ENCODE results near the gene OR1N1.

Gene OR1N1, protein sequence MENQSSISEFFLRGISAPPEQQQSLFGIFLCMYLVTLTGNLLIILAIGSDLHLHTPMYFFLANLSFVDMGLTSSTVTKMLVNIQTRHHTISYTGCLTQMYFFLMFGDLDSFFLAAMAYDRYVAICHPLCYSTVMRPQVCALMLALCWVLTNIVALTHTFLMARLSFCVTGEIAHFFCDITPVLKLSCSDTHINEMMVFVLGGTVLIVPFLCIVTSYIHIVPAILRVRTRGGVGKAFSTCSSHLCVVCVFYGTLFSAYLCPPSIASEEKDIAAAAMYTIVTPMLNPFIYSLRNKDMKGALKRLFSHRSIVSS

DNA sequence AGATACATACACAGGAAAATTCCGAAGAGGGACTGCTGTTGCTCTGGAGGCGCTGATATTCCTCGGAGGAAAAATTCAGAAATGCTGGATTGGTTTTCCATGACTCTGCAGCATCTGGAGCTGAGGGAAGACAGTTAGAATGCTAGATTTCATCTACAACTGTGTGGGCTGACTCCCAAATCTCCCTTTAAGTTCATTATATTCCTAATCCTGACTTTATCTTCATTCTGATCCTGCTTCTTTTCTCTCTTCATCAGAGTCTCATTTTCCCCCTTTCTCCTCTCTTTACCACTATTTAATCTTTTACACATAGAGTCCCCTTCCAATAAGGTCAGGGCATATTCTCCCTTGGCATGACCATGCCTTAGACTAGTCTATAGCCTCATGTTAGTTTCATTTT, at the start of gene OR1N1:
OR1N1 (minus strand) TSS at position 101 of the 400 bp plus-strand sequence; CDS start at position 101, 0 bp downstream.
- TF ChIP-seq, protein P1, sequence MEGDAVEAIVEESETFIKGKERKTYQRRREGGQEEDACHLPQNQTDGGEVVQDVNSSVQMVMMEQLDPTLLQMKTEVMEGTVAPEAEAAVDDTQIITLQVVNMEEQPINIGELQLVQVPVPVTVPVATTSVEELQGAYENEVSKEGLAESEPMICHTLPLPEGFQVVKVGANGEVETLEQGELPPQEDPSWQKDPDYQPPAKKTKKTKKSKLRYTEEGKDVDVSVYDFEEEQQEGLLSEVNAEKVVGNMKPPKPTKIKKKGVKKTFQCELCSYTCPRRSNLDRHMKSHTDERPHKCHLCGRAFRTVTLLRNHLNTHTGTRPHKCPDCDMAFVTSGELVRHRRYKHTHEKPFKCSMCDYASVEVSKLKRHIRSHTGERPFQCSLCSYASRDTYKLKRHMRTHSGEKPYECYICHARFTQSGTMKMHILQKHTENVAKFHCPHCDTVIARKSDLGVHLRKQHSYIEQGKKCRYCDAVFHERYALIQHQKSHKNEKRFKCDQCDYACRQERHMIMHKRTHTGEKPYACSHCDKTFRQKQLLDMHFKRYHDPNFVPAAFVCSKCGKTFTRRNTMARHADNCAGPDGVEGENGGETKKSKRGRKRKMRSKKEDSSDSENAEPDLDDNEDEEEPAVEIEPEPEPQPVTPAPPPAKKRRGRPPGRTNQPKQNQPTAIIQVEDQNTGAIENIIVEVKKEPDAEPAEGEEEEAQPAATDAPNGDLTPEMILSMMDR (IDR thresholded peaks at IDR 0.05; ENCODE audit: extremely low read depth, insufficient read depth, missing control alignments) = no peak
- DNase-seq (ENCODE audit: low spot score) = no peak
- in situ Hi-C loops (cut with MboI; ENCODE audit: low pct_unique_long_range_greater_than_20kb, low sequenced_read_pairs, unreplicated experiment) = no loop called here

DNA sequence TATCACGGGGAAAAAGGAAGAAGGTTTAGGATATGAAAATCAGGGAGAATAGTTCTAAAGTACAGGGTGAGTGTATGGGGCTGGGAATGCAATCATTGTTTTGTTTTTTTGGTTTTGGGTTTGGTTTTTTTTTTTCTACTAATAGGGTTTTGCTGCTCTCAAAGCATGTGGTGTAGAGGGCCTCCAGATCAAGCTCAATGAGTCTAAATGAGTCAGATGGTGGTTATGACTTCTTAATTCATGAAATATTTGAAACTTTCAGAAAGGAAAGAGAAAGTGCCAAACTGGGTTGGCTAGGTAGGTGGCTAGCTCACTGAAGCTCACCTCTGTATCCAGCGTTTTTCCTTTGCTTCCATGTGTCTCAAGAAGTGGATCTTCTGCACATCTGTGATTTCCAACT, 45.4 kb upstream of the OR1N1 start:
- DNase-seq (ENCODE audit: low spot score) = no peak
- in situ Hi-C loops (cut with MboI; ENCODE audit: low pct_unique_long_range_greater_than_20kb, low sequenced_read_pairs, unreplicated experiment) = no loop called here
- TF ChIP-seq, protein P1 (IDR thresholded peaks at IDR 0.05; ENCODE audit: extremely low read depth, insufficient read depth, missing control alignments) = no peak

DNA sequence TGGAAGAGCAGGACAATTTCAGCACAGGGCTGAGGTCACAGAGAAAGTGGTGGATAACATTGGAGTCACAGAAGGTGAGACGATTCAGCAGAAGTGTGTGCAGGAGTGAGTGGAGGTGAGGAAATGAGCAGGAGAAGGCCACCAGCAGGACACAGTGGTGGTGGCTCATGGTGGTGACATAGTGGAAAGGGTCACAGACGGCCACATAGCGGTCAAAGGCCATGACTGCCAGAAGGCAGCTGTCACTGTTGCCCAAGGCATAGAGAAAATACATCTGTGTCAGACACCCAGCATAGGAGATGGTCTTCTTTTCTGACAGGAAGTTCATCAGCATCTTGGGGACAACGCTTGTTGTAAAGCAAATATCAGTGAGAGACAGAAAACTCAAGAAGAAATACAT, 40.8 kb upstream of the OR1N1 start:
- DNase-seq (ENCODE audit: low spot score) = no peak
- in situ Hi-C loops (cut with MboI; ENCODE audit: low pct_unique_long_range_greater_than_20kb, low sequenced_read_pairs, unreplicated experiment) = no loop called here

DNA sequence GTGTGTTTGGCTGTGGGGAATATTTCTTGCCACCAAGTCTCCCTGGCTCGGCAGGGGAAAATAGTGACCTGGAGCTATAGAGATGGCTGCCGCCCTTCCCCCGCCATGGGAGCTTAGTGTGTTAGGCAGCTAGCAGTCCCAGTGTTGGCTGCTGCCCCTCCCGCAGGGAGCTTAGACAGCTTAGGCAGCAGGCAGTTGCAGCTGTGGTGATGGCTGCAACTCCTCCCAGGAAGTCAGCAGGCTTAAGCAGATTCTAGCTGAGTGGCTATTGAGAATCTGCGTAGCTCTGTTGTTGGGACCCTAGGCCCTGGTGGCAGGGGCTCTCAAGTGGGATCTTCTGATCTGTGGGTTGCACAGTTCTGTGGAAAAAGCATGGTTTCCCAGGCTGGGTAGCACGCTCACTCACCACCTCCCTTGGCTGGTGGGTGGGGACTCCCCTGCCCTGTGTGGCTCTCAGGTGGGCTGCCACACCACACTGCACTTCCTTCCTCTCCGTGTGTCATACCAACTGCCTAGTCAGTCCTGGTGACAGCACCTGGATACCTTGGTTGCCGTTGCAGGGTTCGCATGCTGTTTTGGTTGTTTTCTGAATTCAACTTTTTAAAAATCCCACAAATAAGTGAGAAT, 35.2 kb upstream of the OR1N1 start:
- DNase-seq (ENCODE audit: low spot score) = no peak
- TF ChIP-seq, protein P1 (IDR thresholded peaks at IDR 0.05; ENCODE audit: extremely low read depth, insufficient read depth, missing control alignments) = no peak
- in situ Hi-C loops (cut with MboI; ENCODE audit: low pct_unique_long_range_greater_than_20kb, low sequenced_read_pairs, unreplicated experiment) = no loop called here

More for the DNA sequence above, 40.8 kb upstream of the OR1N1 start:
- TF ChIP-seq, protein P1 (IDR thresholded peaks at IDR 0.05; ENCODE audit: extremely low read depth, insufficient read depth, missing control alignments) = no peak

DNA sequence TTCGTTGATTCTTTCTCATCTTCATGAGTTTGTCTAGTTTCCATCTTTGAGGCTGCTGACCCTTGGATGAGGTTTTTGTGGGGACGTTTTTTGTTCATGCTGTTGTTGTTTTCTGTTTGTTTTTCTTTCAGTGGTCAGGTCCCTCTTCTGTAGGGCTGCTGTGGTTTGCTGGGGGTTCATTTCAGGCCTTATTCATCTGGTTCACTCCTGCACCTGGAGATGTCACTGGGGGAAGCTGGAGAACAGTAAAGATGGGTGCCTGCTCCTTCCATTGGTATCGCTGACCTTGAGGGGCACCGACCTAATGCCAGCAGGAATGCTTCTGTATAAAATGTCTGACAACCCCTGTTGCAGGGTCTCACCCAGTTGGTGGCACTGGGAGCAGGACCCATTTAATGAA, 34.4 kb upstream of the OR1N1 start:
- no peak for DNase-seq (ENCODE audit: low spot score)
- TF ChIP-seq, protein P1 (IDR thresholded peaks at IDR 0.05; ENCODE audit: extremely low read depth, insufficient read depth, missing control alignments) = no peak
- in situ Hi-C loops (cut with MboI; ENCODE audit: low pct_unique_long_range_greater_than_20kb, low sequenced_read_pairs, unreplicated experiment) = no loop called here

DNA sequence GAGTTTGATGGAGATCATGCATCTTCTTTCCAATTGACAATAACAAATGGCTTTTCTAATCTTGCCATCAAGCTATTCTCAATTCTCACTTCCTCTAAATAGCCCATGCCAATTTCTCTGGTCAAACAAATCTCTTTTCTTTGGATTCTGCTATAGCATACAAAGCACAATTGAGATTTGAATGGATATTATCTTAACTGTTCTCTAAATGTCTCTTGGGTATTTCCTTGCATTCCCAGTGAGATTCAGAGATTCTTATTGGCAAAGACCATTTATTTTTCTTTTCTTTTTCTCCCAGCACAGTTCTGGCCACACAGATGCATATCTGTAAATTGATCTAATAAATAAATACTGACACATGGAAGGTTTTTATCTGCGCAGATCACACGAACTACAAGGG, 25.7 kb upstream of the OR1N1 start, which contains the start of gene OR1N2:
OR1N2 (plus strand) TSS at position 301 of the 400 bp plus-strand sequence. CDS start 100 bp downstream, outside the sequence.
- no peak for DNase-seq (ENCODE audit: low spot score)
- in situ Hi-C loops (cut with MboI; ENCODE audit: low pct_unique_long_range_greater_than_20kb, low sequenced_read_pairs, unreplicated experiment) = no loop called here
- TF ChIP-seq, protein P1 (IDR thresholded peaks at IDR 0.05; ENCODE audit: extremely low read depth, insufficient read depth, missing control alignments) = no peak
